ENCODE measurements around the gene ADAM17. TPM values are rescaled to one million over a fixed set of nuclear protein-coding genes. Genes with fewer than 3 reads are reported as not detected.

The ADAM17 gene
- total RNA-seq, 1 experiment from 2014 or later, result 50.0 TPM

DNA sequence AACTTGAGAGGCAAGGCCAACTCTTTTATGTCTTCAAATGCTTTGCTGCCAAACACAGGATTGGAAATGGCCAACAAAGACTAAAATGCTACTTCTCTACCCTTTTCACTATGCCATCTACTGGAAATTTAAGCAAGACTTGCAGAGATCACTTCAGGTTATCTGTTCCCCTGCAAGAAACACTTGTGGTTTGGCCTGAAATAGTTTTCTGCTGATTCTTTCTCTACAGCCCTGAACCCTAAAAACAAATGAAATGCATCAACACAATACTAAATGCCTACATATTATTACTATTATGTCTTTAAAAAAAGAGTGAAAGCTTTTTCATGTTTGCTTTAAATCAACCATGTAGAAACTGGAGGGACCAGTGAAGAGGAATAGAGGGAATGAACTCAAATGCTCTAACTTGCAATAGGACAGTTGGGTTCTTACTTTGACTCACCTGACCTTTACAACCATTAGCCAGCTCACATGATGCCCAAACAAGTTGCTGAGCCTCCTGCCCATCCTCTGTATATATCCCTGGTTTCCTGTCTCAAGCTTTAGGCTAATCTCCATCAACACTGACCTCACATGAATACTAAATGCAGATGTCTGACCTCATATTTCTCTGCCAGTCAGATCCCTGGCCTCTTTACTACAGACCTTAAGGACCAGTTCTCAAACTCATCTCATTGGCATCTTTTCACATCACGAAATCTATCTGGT is 17.5 kb upstream of the ADAM17 start:
- ChIA-PET CTCF (no interaction called here), POLR2A (interaction anchor here (0.6 kb wide), 1 partner anchor 32 kb away, joined by 5 read pairs; no protein-coding TSS in a partner anchor)
- H3K4me1 ChIP-seq (ENCODE audit: control insufficient read depth, insufficient read depth, low read length), result peaks cover 2% of the 10 kb centered on the region; the same call in 1 of the 2 replicates
- no TSS peak for BruUV-seq (replicated peaks)
- no peak for DNase-seq (ENCODE audit: low read depth, low spot score)
- intact Hi-C loops (cut with micrococcal nuclease; ENCODE audit: unreplicated experiment) (no loop called here), in situ Hi-C loops (cut with HindIII; ENCODE audit: low pct_unique_long_range_greater_than_20kb, low sequenced_read_pairs) (no loop called here)
- H3K27ac ChIP-seq (ENCODE audit: low read length), result no peak overlapping the region
- no peak overlapping the region for H3K4me3 ChIP-seq (ENCODE audit: low read depth in 2 of 2, low read length in 2 of 2)
- 0 out of 2 replicates have a peak, but pooled peaks have one; percentile 16 for ATAC-seq
- no peaks in the 10 kb centered on the region for H3K9me3 ChIP-seq (ENCODE audit: control insufficient read depth, insufficient read depth, low read depth, low read length)
- TF ChIP-seq TCF7L2 (IDR thresholded peaks at IDR 0.05; ENCODE audit: low read depth, low read length) (no peak), SIN3A (IDR thresholded peaks at IDR 0.05; ENCODE audit: borderline replicate concordance, insufficient read depth, low read depth, low read length) (no peak), POLR2AphosphoS5 (IDR thresholded peaks at IDR 0.05; ENCODE audit: low read depth, low read length) (no peak)
- TF ChIP-seq, protein P1, sequence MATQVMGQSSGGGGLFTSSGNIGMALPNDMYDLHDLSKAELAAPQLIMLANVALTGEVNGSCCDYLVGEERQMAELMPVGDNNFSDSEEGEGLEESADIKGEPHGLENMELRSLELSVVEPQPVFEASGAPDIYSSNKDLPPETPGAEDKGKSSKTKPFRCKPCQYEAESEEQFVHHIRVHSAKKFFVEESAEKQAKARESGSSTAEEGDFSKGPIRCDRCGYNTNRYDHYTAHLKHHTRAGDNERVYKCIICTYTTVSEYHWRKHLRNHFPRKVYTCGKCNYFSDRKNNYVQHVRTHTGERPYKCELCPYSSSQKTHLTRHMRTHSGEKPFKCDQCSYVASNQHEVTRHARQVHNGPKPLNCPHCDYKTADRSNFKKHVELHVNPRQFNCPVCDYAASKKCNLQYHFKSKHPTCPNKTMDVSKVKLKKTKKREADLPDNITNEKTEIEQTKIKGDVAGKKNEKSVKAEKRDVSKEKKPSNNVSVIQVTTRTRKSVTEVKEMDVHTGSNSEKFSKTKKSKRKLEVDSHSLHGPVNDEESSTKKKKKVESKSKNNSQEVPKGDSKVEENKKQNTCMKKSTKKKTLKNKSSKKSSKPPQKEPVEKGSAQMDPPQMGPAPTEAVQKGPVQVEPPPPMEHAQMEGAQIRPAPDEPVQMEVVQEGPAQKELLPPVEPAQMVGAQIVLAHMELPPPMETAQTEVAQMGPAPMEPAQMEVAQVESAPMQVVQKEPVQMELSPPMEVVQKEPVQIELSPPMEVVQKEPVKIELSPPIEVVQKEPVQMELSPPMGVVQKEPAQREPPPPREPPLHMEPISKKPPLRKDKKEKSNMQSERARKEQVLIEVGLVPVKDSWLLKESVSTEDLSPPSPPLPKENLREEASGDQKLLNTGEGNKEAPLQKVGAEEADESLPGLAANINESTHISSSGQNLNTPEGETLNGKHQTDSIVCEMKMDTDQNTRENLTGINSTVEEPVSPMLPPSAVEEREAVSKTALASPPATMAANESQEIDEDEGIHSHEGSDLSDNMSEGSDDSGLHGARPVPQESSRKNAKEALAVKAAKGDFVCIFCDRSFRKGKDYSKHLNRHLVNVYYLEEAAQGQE (IDR thresholded peaks at IDR 0.05; ENCODE audit: insufficient read depth in 1 of 2, low read depth in 2 of 2, low read length in 1 of 2), result no peak
- TF ChIP-seq, protein P2, sequence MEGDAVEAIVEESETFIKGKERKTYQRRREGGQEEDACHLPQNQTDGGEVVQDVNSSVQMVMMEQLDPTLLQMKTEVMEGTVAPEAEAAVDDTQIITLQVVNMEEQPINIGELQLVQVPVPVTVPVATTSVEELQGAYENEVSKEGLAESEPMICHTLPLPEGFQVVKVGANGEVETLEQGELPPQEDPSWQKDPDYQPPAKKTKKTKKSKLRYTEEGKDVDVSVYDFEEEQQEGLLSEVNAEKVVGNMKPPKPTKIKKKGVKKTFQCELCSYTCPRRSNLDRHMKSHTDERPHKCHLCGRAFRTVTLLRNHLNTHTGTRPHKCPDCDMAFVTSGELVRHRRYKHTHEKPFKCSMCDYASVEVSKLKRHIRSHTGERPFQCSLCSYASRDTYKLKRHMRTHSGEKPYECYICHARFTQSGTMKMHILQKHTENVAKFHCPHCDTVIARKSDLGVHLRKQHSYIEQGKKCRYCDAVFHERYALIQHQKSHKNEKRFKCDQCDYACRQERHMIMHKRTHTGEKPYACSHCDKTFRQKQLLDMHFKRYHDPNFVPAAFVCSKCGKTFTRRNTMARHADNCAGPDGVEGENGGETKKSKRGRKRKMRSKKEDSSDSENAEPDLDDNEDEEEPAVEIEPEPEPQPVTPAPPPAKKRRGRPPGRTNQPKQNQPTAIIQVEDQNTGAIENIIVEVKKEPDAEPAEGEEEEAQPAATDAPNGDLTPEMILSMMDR (IDR thresholded peaks at IDR 0.05), result no peak
- H3K36me3 ChIP-seq (ENCODE audit: control insufficient read depth, insufficient read depth, low read length), result no peaks in the 10 kb centered on the region
- no peaks in the 10 kb centered on the region for H3K27me3 ChIP-seq (ENCODE audit: control insufficient read depth, insufficient read depth, low read length)

DNA sequence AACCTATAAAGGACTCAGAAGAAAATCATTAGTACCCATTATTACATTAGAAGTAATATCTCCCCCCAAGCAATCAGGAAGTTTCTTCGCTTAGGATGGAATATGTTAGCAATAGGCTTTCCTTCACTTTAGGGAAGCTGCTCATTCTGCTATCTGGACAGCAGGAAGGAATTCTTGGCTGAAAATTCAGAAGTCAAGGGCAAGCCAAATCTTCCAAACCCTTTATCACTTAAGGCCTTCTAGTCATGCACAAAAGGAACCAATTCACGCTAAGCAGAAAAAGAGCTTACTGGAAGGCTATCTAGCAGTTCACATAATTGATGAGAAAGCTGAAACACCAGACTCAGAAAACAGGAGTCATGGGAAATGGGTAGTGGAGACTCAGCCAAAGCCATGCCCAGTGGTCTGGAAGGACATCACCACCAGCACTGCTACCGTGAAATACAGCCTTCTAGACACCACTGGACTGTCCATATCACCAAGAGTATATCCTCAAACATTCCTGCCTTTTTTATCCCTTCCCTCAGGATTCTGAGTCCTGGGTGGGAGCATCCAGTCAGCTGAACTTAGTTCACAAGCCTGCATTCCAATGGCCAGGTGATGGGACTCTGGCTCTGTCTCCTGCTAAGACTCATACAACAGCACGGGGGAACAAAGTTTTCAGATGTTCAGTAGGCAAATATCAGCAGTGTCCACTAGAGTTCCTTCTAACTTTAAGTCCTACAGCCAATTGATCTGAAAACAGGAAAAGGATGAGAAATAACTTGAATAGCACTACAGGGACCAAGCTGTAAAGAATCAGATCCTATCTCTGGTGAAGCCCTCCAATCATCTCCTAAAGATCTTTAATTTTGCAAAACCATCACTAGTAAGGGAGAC is 14.8 kb upstream of the ADAM17 start:
- ChIA-PET POLR2A (interaction anchor here (0.6 to 0.7 kb wide), 2 partner anchors 8 to 24 kb away, joined by 3 to 4 read pairs; no protein-coding TSS in a partner anchor), CTCF (interaction anchor here (0.7 kb wide), 1 partner anchor 178 kb away, joined by 9 read pairs; no protein-coding TSS in a partner anchor)
- H3K27ac ChIP-seq (ENCODE audit: low read length), result no peak overlapping the region
- no peak for DNase-seq (ENCODE audit: low read depth, low spot score)
- TF ChIP-seq SIN3A (IDR thresholded peaks at IDR 0.05; ENCODE audit: borderline replicate concordance, insufficient read depth, low read depth, low read length) (no peak), TCF7L2 (IDR thresholded peaks at IDR 0.05; ENCODE audit: low read depth, low read length) (no peak), POLR2AphosphoS5 (IDR thresholded peaks at IDR 0.05; ENCODE audit: low read depth, low read length) (no peak)
- TF ChIP-seq, protein P2 (IDR thresholded peaks at IDR 0.05), result no peak; the same call in 1 of the 2 replicates
- TF ChIP-seq, protein P1 (IDR thresholded peaks at IDR 0.05; ENCODE audit: insufficient read depth in 1 of 2, low read depth in 2 of 2, low read length in 1 of 2), result no peak
- in situ Hi-C loops (cut with HindIII; ENCODE audit: low pct_unique_long_range_greater_than_20kb, low sequenced_read_pairs), result no loop called here
- no TSS peak for BruUV-seq (replicated peaks)
- H3K27me3 ChIP-seq (ENCODE audit: control insufficient read depth, insufficient read depth, low read length), result no peaks in the 10 kb centered on the region
- H3K4me1 ChIP-seq (ENCODE audit: control insufficient read depth, insufficient read depth, low read length), result peaks cover 11% of the 10 kb centered on the region; the same call in 1 of the 2 replicates
- ATAC-seq, result no peak; the same call in 1 of the 2 replicates
- H3K4me3 ChIP-seq (ENCODE audit: low read depth in 2 of 2, low read length in 2 of 2), result no peak overlapping the region
- intact Hi-C loops (cut with micrococcal nuclease; ENCODE audit: unreplicated experiment), result no loop called here
- H3K9me3 ChIP-seq (ENCODE audit: control insufficient read depth, insufficient read depth, low read depth, low read length), result no peaks in the 10 kb centered on the region
- H3K36me3 ChIP-seq (ENCODE audit: control insufficient read depth, insufficient read depth, low read length), result no peaks in the 10 kb centered on the region

All from Panc1 (cell line).